WTC11 (cell line): ENCODE data around the gene BOLA3.

Source experiments
- CTCF ChIP-seq: fragments of 200-600 bp; IDR thresholded peaks from 2 replicates; pipeline ENCODE4 v1.8.0; 2022; ENCODE audit warnings: antibody characterized with exemption
- ELF4 ChIP-seq: sonication (generic); formaldehyde crosslinking; IDR thresholded peaks from 2 replicates; pipeline ENCODE4 v1.8.1; 2022; ENCODE audit warnings: low read depth, mild to moderate bottlenecking, moderate library complexity, missing genetic modification reagents
- FOXK1 ChIP-seq: sonication (generic); formaldehyde crosslinking; IDR thresholded peaks from 2 replicates; pipeline ENCODE4 v1.8.0; 2022; ENCODE audit warnings: mild to moderate bottlenecking, moderate library complexity, missing genetic modification reagents
- JUN ChIP-seq: sonication (generic); formaldehyde crosslinking; IDR thresholded peaks from 2 replicates; pipeline ENCODE4 v1.8.0; 2023; ENCODE audit warnings: mild to moderate bottlenecking, missing genetic modification reagents
- MLX ChIP-seq: sonication (generic); formaldehyde crosslinking; IDR thresholded peaks from 2 replicates; pipeline ENCODE4 v1.8.1; 2023; ENCODE audit warnings: mild to moderate bottlenecking, missing genetic modification reagents, moderate library complexity
- TCF7 ChIP-seq: sonication (generic); formaldehyde crosslinking; IDR thresholded peaks from 2 replicates; pipeline ENCODE4 v1.8.0; 2022; ENCODE audit warnings: mild to moderate bottlenecking, low read depth, missing genetic modification reagents, moderate library complexity
- ZNF232 ChIP-seq: sonication (generic); formaldehyde crosslinking; IDR thresholded peaks from 2 replicates; pipeline ENCODE4 v1.8.0; 2022; ENCODE audit warnings: mild to moderate bottlenecking, missing genetic modification reagents
- ZNF281 ChIP-seq: sonication (generic); formaldehyde crosslinking; IDR thresholded peaks from 2 replicates; pipeline ENCODE4 v1.8.0; 2023; ENCODE audit warnings: mild to moderate bottlenecking, missing genetic modification reagents
- TF ChIP-seq, protein P1 (sequence below): sonication (generic); formaldehyde crosslinking; IDR thresholded peaks from 2 replicates; pipeline ENCODE4 v1.8.1; 2022; ENCODE audit warnings: low read depth, missing genetic modification reagents, borderline replicate concordance
- TF ChIP-seq, protein P2 (sequence below): sonication (generic); formaldehyde crosslinking; IDR thresholded peaks from 2 replicates; pipeline ENCODE4 v1.8.0; 2022; ENCODE audit warnings: mild to moderate bottlenecking, missing genetic modification reagents

GRCh38 chr2:74102516-74102915 is 45.2 kb downstream of the BOLA3 start:
- no peak for TF ChIP-seq JUN
- TF ChIP-seq CTCF: no peak
- no peak for TF ChIP-seq ZNF232 (CRISPR knock-in tag)
- TF ChIP-seq FOXK1 (CRISPR knock-in tag): no peak
- no peak for TF ChIP-seq ZNF281
- TF ChIP-seq MLX (CRISPR knock-in tag): no peak
- TF ChIP-seq, protein P1, sequence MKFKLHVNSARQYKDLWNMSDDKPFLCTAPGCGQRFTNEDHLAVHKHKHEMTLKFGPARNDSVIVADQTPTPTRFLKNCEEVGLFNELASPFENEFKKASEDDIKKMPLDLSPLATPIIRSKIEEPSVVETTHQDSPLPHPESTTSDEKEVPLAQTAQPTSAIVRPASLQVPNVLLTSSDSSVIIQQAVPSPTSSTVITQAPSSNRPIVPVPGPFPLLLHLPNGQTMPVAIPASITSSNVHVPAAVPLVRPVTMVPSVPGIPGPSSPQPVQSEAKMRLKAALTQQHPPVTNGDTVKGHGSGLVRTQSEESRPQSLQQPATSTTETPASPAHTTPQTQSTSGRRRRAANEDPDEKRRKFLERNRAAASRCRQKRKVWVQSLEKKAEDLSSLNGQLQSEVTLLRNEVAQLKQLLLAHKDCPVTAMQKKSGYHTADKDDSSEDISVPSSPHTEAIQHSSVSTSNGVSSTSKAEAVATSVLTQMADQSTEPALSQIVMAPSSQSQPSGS: no peak
- TF ChIP-seq TCF7 (CRISPR knock-in tag): no peak
- TF ChIP-seq, protein P2, sequence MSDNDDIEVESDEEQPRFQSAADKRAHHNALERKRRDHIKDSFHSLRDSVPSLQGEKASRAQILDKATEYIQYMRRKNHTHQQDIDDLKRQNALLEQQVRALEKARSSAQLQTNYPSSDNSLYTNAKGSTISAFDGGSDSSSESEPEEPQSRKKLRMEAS (CRISPR knock-in tag): no peak
- no peak for TF ChIP-seq ELF4 (CRISPR knock-in tag)
